Cardiac muscle cell (in vitro differentiated cells and primary cell): ENCODE measurements around the gene CAMTA2. TPM values are rescaled to one million over a fixed set of nuclear protein-coding genes. Genes with fewer than 3 reads are reported as not detected.

ENCODE experiments used
- DNase-seq, 2 donors: peaks; one replicate each; pipeline versions ENCODE4 v3.0.0 to v3.0.0-alpha.2; 2010 to 2017; ENCODE audit warnings: low read depth in 1 of 2, low spot score in 1 of 2
- H3K27ac ChIP-seq: fragments of 200-600 bp; sonication (generic); 2 replicates; pipeline ENCODE4 v1.5.1; 2016
- H3K27me3 ChIP-seq: fragments of 200-600 bp; sonication (generic); 2 replicates; pipeline ENCODE4 v1.6.0; 2016; ENCODE audit warnings: control low read depth
- H3K36me3 ChIP-seq: fragments of 200-600 bp; sonication (generic); 2 replicates; pipeline ENCODE4 v1.5.1; 2016; ENCODE audit warnings: control low read depth
- H3K4me1 ChIP-seq: fragments of 200-600 bp; sonication (generic); 2 replicates; pipeline ENCODE4 v1.8.1; 2017; ENCODE audit warnings: low read depth, mild to moderate bottlenecking, mixed run types
- H3K4me3 ChIP-seq: fragments of 200-600 bp; sonication (generic); 2 replicates; pipeline ENCODE4 v1.5.1; 2016; ENCODE audit warnings: mild to moderate bottlenecking
- H3K9me3 ChIP-seq: fragments of 200-600 bp; sonication (generic); 2 replicates; pipeline ENCODE4 v1.5.1; 2017; ENCODE audit warnings: low read depth, mild to moderate bottlenecking, control low read depth
- CTCF ChIP-seq: IDR thresholded peaks from 2 replicates; pipeline ENCODE4 v1.5.1; 2012; ENCODE audit warnings: low read depth, mild to moderate bottlenecking, low read length
- polyA plus RNA-seq: library from polyadenylated mRNA; unstranded; fragments of >200 nt; fragmentation: Nextera tagmentation; extraction: Ambion mirVana; gene quantifications from 2 replicates; pipeline ENCODE4 v1.2.1, GENCODE V29; 2016
- total RNA-seq: library from RNA; depleted of rRNA; stranded (reverse); fragments of >200 nt; gene quantifications from 2 replicates; pipeline ENCODE4 v1.2.3, GENCODE V29; 2016

Gene CAMTA2
- total and polyA plus RNA-seq, 2 experiments from 2014 or later = 11.6 to 18.3 TPM

- no peaks in the 10 kb centered on the region for H3K9me3 ChIP-seq
- H3K36me3 ChIP-seq = peaks cover 11% of the 10 kb centered on the region
- no peak for DNase-seq
- H3K4me1 ChIP-seq = peaks cover 8% of the 10 kb centered on the region
- no peak overlapping the region for H3K27ac ChIP-seq
- no peak for TF ChIP-seq CTCF
- no peak overlapping the region for H3K4me3 ChIP-seq
- H3K27me3 ChIP-seq = no peaks in the 10 kb centered on the region
Measured at GRCh38 chr17:4935650-4936049, 51.8 kb downstream of the CAMTA2 start.

GRCh38 chr17:4934173-4934979 is 53.1 kb downstream of the CAMTA2 start:
- Histone ChIP-seq H3K36me3 (peaks cover 11% of the 10 kb centered on the region), H3K4me1 (peaks cover 8% of the 10 kb centered on the region), H3K4me3 (no peak overlapping the region), H3K27me3 (no peaks in the 10 kb centered on the region), H3K9me3 (no peaks in the 10 kb centered on the region), H3K27ac (peak overlapping the region; percentile 34)
- TF ChIP-seq CTCF = peak; percentile 58
- peak in 1 of 2 donors; percentile 59 for DNase-seq

GRCh38 chr17:4933646-4934045 is 53.8 kb downstream of the CAMTA2 start:
- Histone ChIP-seq H3K36me3 (peaks cover 11% of the 10 kb centered on the region), H3K4me3 (no peak overlapping the region), H3K27ac (peak overlapping the region; percentile 34), H3K27me3 (no peaks in the 10 kb centered on the region), H3K4me1 (peaks cover 4% of the 10 kb centered on the region), H3K9me3 (no peaks in the 10 kb centered on the region)
- no peak for TF ChIP-seq CTCF
- no peak for DNase-seq

GRCh38 chr17:4932756-4933155 is 54.7 kb downstream of the CAMTA2 start:
- no peaks in the 10 kb centered on the region for H3K9me3 ChIP-seq
- no peak for TF ChIP-seq CTCF
- H3K27me3 ChIP-seq = no peaks in the 10 kb centered on the region
- H3K27ac ChIP-seq = no peak overlapping the region
- DNase-seq = no peak
- H3K4me3 ChIP-seq = no peak overlapping the region
- H3K4me1 ChIP-seq = no peaks in the 10 kb centered on the region
- H3K36me3 ChIP-seq = peaks cover 7% of the 10 kb centered on the region

- Histone ChIP-seq H3K27ac (no peak within 1 kb of the TSS), H3K9me3 (no peaks in the 10 kb centered on the region), H3K4me3 (no peak within 1 kb of the TSS), H3K27me3 (no peaks in the 10 kb centered on the region), H3K36me3 (no peaks in the 10 kb centered on the region), H3K4me1 (no peaks in the 10 kb centered on the region)
- TF ChIP-seq CTCF = no peak
- no peak for DNase-seq
Measured at GRCh38 chr17:4931963-4932362, 55.5 kb downstream of the CAMTA2 start, which contains the start of gene GP1BA. Gene GP1BA, plus strand, starts transcription at chr17:4932277. Its CDS starts 328 bp downstream, at chr17:4932605.
